Ectodermal cell (in vitro differentiated cells): Measurements from ENCODE around the gene MT1X.

Experiments used
- H3K27ac ChIP-seq: 2 replicates; pipeline ENCODE4 v1.7.0; 2013; ENCODE audit warnings: mild to moderate bottlenecking, low read depth, low read length; ENCODE audit not compliant: insufficient read depth, poor library complexity, severe bottlenecking
- H3K27me3 ChIP-seq: 2 replicates; pipeline ENCODE4 v1.7.0; 2013; ENCODE audit warnings: mild to moderate bottlenecking, low read length; ENCODE audit not compliant: insufficient read depth, control insufficient read depth, poor library complexity, severe bottlenecking
- H3K36me3 ChIP-seq: one replicate; pipeline ENCODE4 v1.7.0; 2013; ENCODE audit warnings: low read length; ENCODE audit not compliant: control insufficient read depth, insufficient read depth
- H3K4me1 ChIP-seq: one replicate; pipeline ENCODE4 v1.7.0; 2013; ENCODE audit warnings: low read length; ENCODE audit not compliant: control insufficient read depth, insufficient read depth
- H3K4me3 ChIP-seq: 2 replicates; pipeline ENCODE4 v1.7.0; 2013; ENCODE audit warnings: low read depth, low read length, control low read depth; ENCODE audit not compliant: insufficient read depth
- H3K9me3 ChIP-seq: 2 replicates; pipeline ENCODE4 v1.7.0; 2013; ENCODE audit warnings: mild to moderate bottlenecking, low read length, moderate library complexity; ENCODE audit not compliant: control insufficient read depth
- WGBS, 2 experiments: methylation state at CpG; one replicate each; pipeline ENCODE4 v1.1.7; 2013; ENCODE audit warnings: missing lambda C conversion rate in 2 of 2; 5-methylcytosine and 5-hydroxymethylcytosine counted together

Gene MT1X

GRCh38 chr16:56728980-56729734 is 46.9 kb downstream of the MT1X start:
- Histone ChIP-seq H3K9me3 (no peaks in the 10 kb centered on the region), H3K4me3 (peak overlapping the region; percentile 88), H3K27me3 (no peaks in the 10 kb centered on the region), H3K4me1 (peaks cover 7% of the 10 kb centered on the region), H3K36me3 (no peaks in the 10 kb centered on the region), H3K27ac (peak overlapping the region; percentile 65)
- WGBS, 2 experiments: 86 to 90% methylated on average over 8 of the region's 8 CpGs

GRCh38 chr16:56729735-56730662 is 47.7 kb downstream of the MT1X start, which contains the start of gene NUP93:
NUP93 (plus strand) TSS chr16:56730129; CDS start chr16:56748248, 18,119 bp downstream.
- 0 to 1% methylated on average over 70 of the region's 70 CpGs for WGBS, 2 experiments
- no peaks in the 10 kb centered on the region for H3K36me3 ChIP-seq
- peaks cover 7% of the 10 kb centered on the region for H3K4me1 ChIP-seq
- peak within 1 kb of the TSS; percentile 65 for H3K27ac ChIP-seq
- no peaks in the 10 kb centered on the region for H3K9me3 ChIP-seq
- peak within 1 kb of the TSS; percentile 88 for H3K4me3 ChIP-seq
- H3K27me3 ChIP-seq: no peaks in the 10 kb centered on the region

- Histone ChIP-seq H3K27me3 (no peaks in the 10 kb centered on the region), H3K27ac (no peak overlapping the region), H3K4me3 (no peak overlapping the region), H3K9me3 (no peaks in the 10 kb centered on the region), H3K4me1 (peaks cover 7% of the 10 kb centered on the region), H3K36me3 (no peaks in the 10 kb centered on the region)
- 92 to 93% methylated on average over 2 of the region's 2 CpGs for WGBS, 2 experiments
Observed at GRCh38 chr16:56732366-56732765, 50.1 kb downstream of the MT1X start.

- Histone ChIP-seq H3K4me3 (no peak overlapping the region), H3K27me3 (no peaks in the 10 kb centered on the region), H3K4me1 (peaks cover 7% of the 10 kb centered on the region), H3K9me3 (no peaks in the 10 kb centered on the region), H3K27ac (no peak overlapping the region), H3K36me3 (no peaks in the 10 kb centered on the region)
- WGBS, 2 experiments: 96 to 100% methylated on average over 1 of the region's 1 CpG
Observed at GRCh38 chr16:56732832-56733231, 50.6 kb downstream of the MT1X start.
